AML-193 (cell line): ENCODE data around the gene CARHSP1.
"Not testable (repeated sequence)": the region's sequence is repeated elsewhere in the genome, so short reads cannot be mapped to it uniquely, and the experiment has no call there.

Experiments
- DNase-seq, 2 experiments: peaks; one replicate each; lab custom pipeline; 2025; lab: John Stamatoyannopoulos, UW

CARHSP1 gene

DNA sequence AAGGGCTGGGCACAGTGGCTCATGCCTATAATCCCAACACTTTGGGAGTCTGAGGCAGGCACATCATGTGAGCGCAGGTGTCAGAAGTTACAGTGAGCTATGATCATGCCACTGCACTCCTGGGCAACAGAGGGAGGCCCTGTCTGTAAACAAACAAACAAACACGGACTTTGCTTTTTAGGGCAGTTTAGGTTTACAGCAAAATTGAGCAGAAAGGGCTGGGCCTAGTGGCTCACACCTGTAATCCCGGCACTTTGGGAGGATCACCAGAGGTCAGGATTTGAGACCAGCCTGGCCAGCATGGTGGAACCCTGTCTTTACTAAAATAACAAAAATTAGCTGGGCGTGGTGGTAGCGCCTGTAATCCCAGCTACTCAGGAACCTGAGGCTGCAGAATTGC lies 3.3 kb upstream of the CARHSP1 start:
- no peak for DNase-seq

DNA sequence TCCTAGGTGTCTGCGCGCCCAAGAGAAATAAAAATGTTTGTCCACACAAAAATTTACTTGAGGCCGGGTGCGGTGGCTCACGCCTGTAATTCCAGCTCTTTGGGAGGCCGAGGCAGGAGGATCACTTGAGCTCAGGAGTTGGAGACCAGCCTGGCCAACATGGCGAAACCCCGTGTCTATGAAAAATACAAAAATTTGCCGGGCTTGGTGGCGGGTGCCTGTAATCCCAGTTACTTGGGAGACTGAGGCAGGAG lies 1.1 kb upstream of the CARHSP1 start:
- not testable (repeated sequence) for DNase-seq

DNA sequence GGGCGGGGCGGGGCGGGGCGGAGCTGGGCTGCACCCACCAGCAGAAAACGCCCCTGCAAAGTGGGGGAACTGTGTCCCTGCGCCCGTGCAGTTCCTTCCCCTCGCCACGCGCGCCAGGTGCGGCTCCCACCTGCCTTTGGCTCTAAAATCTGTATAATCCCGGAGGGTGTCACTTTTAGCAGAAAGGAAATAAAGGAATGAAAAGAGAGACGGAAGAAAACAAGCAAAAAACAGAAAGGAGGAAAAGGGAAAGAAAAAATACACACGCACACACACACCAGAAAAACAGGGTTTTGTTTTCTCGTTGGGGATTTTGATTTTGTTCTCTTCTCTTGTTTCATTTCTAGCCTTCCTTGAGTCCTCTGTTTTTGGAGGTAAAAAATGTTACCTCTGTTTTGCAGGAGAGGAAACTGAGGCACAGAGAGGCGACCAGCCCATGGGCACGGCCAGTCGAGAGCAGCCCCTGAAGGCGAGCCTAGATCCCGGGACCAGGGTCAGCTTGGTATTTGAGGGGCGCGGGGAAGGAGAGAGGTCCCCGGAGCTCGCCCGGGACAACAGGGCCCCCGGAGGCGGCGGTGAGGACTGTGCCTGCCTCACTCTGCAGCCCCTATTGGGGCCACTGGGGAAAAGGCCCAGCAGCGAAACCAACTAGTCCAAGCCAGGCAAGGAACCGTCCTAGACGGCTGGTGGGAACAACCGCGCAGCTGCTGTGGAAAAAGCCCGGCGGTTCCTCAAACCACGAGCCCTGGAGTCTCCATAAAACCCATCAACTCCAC lies 594 bp upstream of the CARHSP1 start:
- DNase-seq = no peak

DNA sequence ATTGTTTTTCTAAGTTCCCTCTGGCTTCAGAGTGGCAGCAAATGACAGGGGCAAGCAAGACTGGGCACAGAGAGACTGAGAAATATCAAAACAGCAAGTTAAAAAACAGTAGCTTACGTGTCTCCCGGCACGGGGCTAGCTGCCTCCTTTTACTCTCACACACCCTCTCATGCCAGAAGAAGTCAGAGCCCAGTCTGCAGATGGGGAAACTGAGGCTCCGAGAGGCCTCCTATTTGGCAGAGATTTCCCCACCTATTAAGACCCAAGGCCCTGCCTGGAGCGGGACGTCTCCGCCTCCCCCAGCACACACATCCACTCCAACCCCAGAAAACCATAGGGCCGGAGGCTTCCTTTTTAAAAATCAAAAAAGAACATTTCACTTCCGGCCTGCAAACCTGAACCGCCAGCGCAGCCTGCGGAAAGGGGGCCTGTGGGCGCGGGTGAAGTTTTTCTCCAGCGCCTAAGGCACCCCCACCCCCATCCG lies 832 bp downstream of the CARHSP1 start:
- DNase-seq = no peak

DNA sequence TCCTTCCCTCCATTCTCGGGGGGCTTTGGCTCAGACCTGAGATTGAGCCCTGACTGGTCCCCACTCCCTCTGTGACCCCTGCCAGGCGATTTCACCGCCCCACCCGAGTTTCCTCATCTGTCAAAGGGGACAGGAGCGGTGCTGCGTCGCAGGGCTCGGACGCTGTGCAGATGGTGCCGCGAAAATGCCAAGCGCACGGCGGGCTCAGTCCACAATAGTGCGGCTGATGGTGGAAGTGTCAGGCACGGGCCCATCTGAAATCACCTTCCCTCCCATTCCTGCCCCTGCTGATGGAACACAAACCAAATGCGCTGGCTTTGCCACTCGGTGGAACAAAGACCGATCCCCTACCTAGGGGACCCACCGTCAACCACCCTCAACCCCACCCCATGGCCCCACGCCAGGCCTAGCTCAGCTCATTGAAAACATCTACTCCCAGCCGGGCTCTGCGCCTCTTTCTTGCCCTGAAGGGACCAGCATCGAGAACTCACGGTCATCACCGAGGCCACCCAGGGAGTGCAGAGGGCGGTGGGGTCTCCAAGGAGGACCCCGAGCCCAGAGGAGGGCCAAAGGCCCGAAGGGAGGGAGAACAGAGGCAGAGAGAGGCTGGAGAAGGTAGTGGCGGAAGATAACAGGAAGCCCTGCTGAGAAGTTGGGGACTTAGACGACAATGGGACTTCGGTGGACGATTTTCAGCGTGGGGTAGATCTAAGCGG lies 1.4 kb downstream of the CARHSP1 start:
- no peak for DNase-seq

DNA sequence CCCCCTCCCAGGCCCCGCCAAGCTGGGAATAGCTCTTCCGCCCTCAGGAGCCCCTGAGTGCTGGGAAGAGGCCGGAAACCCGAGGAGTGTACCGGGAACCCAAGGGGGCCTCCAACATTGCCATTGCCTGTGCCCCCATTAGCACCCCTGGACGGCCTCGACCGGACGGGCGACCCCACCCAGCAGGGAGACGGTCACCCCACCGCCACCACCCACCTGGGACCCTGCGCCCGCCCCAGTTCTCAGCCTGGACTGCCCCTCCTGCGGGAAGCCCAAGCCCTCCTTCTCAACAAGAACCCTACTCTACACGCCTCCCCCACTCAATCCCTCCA lies 2.0 kb downstream of the CARHSP1 start:
- DNase-seq = no peak

DNA sequence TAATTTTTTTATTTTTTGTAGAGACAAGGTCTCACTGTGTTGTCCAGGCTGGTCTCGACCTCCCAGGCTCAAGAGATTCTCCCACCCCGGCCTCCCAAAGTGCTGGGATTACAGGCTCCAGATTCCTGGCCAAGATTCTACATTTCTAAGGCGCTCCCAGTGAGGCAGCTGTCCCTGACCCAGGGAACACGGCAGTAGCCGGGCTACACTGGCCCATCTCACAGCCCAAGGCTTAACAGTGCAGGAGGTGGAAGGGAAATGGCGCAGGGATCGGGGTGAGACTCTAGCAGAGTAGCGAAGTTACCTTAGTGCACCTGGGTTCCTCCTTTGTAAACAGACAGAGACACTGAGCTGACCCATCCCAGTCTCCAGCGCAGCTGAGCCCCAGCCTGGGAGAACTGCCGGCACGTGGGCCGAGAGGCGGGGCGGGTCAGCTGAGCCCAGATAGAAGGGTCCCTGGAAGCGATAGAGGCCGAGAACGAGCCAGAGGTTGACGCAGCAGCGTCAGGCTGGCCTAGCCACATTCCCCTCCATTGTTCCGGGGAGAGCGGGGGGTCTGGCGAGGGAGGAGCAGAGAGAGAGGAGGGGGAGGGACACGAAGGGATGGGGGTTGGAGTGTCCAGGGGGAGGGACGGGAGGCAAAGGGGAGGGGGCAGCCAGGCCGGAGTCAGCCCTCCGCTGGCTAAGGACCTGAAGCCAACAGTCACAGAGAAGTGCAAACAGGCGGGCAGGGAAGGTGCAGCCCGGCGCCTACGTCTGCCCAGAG lies 2.5 kb downstream of the CARHSP1 start:
- no peak for DNase-seq

DNA sequence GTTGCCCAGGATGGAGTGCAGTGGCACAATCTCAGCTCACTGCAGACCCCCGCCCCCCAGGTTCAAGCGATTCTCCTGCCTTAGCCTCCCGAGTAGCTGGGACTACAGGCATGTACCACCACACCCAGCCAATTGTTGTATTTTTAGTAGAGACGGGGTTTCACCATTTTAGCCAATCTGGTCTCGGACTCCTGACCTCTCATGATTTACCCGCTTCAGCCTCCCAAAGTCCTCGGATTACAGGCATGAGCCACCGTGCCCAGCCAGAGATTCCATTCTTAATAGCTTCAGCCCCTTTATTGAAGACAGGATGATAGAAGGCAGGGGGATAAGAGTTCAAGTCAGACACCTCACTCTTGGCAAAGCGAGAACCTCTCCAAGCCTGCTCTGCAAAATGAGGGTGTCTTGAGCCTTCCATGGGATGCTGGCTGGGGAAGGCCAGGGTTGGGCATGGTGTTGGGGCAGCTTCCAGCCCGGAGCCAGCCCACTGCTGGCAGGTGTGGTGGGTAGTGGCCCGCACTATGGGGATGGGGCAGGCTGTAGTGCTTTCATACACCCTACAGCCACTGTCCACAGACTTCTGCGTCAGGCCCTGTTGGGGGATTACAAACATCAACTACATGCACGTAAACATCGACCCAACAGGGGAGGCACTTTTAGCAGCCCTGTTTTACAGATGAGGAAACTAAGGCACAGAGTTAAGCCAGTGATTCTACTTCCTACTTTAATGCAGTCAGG lies 3.5 kb downstream of the CARHSP1 start:
- no peak for DNase-seq

DNA sequence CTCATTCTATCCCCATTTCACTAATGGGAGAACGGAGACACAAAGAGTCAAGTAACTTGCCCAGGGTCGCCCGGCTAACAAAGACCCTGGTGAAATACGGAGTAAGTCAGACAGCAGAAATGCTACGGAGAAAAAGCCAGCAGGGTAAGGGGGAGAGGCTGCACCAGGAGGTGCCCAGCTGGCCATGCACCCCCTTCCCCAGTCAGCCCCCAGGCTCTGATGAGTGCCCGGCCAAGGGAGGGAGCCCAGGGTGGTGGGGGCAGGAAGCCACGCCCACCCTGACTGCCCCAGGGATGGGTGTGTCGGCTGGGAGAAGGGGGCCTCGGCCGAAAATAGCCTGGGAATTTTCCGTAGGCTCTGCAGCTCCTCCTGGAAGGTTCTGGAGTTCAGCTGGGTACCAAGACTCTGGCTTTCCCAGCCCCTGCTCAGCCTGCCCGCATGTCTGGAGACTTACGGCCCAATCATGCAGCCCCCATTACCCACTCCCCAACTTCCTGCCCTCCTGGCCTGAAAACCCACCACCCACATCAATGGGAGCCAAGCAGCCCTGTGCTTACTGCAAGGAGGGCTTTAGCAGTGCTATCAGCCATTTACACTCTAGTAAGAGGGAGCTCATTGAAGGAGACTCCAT lies 4.2 kb downstream of the CARHSP1 start:
- no peak for DNase-seq

DNA sequence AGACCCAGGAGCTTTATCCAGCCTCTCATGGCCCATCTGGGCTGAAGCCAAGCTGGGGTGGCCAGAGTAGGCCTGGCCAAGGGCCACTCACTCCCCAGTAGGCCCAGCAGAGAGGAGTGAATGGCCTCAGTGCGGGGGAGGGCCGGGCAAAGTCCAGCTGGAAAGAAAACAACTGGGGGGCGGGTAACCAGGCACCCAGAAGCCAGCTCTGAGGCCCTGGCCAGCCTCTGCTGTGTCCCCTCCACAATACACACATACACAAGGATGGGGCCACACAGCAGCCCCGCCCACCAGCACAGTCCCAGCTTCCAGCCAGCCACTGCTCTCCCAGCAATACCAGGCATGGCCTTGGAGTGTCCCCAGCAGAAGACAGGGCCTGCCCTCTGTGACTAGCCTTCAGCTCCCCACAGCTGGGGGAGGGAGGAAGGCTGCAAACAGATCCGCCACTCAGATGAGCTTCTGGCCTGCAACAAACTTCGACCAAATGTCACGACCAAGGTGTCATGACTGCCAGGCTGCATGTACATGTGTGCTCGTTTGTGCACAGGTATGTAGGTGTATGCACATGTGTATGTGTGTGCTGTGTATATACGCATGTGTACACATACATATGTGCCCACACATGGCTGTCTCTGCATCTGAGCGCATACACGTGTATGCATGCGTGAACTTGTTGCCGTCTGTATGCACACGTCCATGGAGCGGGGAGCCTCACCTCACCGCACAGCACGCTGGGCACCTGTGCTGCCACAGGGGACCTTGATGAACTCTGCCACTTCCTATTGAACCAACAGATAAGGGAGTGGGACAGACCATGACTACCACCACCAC lies 5.0 kb downstream of the CARHSP1 start:
- no peak for DNase-seq

DNA sequence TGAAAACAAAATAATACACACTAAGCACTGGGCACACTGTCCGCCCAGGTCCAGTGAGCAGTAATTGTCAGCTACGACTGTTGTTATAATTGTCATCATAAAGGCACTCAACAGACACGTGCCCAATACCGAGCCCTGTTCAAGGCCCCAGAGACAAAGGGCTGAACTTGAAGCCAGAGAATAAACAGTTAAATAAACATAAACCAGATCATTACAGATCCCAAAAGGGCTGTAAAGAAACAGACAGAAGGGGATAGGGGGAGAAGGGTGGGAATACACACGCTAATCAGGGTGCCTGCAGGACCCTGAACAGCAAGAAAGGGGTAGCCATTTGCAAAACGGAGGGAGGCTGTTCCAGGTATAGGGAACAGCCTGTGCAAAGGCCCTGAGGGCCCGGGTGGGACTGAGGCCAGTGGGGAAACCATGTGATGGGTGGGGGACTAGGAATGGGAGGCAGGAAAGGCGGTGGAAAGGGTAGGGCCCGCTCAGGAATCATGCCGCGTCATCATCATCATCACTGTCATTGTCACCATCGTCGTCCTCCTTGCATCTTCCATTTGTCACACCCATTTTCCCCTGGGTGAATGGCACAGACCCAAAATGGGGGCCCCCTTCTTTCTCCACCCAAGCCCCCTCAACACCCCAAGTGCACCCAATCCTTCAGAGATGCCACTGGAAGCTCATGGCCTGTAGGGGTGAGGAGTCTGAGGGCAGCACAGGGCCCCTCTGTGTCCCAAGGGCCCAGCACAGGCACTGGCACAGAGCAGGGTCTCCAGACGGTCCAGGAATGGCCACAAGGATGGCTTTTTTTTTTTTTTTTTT lies 6.3 kb downstream of the CARHSP1 start:
- no peak for DNase-seq

DNA sequence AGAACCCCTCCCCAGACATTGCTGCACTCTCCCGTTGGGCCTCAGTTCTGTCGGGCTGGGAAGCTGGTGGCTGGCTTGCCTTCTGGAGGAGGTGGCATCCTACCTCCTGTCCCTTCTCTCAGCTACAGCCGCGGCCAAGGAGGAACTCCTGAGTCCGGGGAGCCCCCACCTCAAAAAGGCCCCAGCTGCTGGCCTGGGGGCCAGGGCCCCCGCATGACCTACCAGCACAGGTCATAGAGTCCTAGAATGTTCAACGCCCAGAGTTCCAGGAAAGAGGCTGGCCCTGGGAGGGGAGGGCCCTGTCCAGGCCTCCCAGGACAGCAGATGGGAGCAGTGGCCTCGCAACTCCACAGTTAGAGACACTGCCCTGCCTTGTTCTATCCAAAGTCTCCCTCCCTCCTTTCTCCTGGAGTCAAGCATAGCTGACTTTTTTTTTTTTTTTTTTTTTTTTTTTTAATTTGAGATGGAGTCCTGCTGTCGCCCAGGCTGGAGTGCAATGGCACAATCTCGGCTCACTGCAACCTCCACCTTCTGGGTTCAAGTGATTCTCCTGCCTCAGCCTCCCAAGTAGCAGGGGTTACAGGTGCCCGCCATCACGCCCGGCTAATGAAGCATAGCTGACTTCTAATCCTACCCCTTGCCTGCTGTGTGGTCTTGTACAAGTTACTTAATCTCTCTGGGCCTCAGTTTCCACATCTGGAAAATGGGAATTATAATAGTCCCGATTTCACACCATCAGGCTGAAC lies 7.1 kb downstream of the CARHSP1 start:
- no peak for DNase-seq

DNA sequence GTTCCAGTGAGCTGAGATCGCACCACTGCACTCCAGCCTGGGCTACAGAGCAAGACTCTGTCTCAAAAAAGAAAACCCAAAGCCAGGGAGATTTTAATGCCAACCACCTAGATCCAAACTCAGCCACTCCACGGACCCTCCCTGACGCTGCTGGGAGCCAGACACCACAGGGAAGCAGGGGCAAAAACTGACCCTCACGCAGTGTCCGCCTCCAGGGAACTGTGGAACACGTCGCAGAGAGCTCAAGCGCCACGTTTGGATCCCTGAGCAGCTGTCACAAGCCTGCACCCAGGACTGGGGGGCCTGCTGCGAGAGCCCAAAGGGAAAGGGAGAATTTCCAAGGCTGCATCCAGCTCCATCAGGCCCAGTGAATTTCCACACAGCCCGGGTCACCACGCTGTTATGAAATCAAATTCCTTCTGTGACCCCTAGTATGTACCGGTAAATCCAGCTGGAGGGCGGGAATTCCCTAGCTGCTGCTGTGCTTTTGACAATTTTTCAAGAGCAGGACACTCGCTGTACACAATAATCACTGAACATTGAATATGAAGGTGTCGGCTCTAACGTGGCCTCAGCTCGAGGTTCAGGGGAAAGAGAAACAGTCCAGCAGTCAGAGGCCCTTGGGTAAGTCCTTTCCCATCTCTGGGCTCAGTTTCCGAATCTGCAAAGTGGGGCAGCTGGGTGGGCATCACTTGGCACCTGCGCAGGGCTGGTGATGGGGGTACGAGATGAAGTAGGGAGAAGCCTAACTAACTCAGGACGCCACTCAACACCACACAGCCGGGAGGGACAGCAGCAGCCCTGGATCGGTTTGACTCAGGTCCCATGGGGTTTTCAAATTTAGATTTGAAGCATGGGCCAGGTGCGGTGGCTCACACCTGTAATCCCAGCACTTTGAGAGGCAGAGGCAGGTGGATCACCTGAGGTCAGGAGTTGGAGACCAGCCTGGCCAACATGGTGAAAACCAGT lies 8.6 kb downstream of the CARHSP1 start:
- DNase-seq = no peak

DNA sequence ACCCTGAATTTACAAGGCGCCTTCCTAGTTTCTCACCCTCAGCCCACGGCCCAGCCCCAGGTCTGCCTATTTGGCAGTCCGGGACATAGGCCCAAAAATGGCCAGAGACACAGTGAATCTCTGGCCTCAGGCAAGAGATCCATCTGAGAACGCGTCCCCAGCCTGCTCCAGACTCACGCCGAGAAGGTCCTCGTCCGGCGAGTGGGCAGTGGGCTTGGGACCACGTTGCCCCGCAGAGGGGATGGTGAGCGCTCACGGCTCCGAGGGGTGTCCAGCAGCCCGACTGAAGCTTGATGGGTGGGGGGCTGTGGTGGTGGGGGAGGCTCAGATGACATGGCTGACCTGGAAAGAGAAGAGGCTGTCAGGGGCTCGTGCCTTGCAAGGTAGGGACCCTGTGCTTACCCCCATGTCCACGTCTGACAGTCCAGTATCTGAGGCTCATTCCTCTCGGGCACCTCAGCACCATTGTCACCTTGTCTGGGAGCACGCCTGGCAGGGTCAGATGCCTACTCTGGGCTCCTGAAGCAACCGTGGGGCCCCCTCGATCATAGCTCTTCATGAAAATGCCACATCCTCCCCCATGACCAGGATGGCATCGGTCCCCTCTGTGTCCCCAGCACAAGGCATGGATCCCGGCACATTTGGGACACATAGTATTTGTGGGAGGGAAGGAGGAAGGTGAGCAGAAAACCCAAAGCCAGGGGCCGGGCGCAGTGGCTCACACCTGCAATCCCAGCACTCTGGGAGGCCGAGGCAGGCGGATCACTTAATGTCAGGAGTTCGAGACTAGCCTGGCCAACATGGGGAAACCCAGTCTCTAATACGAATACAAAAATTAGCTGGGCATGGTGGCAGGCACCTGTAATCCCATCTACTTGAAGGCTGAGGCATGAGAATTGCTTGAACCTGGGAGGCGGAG lies 9.6 kb downstream of the CARHSP1 start:
- DNase-seq = no peak

DNA sequence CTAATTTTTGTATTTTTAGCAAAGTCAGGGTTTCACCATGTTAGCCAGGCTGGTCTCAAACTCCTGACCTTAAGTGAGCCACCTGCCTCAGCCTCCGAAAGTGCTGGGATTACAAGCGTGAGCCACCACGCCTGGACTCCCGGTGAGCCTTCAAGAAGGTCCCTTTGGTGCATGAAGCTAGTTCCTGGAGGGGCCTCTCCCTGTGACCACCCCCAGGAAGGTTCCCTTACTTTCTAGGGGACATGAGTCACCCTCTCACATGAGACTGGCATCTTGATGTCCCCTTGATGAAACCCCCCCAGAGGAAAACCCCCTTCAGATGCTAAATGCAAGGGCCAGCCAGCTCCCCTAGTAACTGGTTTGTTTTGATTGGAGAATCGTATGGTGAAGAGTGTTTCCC lies 12.8 kb downstream of the CARHSP1 start:
- no peak for DNase-seq

DNA sequence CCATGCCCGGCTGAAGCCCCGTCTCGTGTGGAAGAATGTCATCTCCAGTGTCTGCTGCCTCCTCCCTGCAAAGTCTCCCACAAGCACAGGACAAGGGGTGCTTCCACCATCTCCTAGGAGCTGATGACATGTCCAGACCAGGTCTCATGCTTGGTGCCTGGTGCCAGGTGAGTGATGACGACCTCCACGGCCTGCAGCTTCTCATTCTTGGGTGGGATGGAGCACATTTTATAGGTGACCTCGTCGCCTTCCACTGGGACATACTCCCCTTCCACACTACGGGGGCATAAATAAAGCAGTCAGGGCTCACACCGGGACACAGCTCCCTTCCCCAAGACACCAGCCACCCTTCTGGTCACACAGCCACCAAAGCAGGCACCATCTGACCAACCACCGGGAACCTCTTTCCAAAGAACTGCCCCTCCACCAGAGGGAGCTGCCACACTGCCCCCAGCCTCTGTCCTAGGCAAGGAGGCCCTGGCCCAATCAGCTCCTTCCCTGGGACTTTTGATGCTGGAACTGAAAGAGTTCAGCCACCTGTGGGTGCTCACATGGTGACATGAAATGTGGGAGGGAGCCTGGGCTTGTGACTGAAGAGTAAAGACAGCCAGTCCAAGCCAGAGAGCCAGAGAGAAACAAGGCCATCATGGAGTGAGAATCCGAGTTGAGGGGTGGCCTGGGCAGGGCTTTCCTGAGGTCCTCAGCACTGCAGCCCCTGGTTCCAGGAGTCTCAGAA lies 13.6 kb downstream of the CARHSP1 start:
- DNase-seq = no peak
